GM19328 (cell line): ENCODE measurements around the gene VASH2.

Experiments
- ATAC-seq: cut with Tn5 transposase; IDR thresholded peaks from one replicate; pipeline ENCODE4 v1.9.1; 2021; ENCODE audit warnings: mild to moderate bottlenecking, moderate library complexity; ENCODE audit not compliant: unreplicated experiment

Gene VASH2

DNA sequence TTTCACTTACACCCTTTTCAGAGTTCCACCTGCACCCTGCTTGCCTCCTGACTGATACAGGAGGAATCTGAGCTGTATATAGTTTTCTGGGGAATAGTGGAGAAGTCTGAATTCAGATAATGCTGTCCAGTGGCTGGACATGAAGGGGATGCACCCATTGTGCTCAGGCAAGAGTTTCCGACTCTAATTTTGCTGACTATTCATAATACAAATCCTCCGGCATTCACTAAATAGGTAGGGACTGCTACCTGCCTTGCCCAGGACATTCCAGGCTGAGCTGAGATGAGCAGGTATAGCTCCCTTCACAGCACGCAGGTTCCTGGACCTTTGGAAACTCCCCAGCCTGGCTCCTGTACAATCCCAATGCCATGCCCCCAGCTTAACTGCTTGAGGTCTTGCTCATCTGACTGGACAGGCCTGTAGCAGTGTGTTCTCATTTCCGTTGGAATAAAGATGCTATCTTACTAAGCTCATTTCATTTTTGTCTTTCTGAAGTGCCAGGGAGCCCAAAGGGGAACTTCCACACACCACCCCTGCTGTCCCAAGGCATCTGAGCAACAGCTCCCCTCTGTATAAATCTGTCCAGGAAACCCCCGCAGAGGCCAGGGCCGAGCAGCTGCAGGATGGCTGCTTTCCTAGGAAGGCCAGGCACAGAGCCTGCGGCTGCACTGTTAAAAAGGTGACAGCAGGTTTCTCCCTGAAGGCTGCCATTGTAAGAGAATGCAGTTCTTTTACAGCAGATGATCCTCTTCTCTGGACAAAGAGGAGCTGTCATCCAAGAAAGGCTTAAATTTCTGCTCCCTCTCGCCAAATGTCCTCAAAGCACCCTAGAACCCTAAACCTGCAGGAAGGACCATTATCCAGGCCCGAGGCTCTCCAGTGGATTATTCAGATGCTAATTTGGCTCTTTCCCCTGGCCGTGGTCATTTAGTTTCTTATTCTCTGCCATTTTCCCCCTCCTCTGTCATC, 21.7 kb upstream of the VASH2 start:
- ATAC-seq = no peak

DNA sequence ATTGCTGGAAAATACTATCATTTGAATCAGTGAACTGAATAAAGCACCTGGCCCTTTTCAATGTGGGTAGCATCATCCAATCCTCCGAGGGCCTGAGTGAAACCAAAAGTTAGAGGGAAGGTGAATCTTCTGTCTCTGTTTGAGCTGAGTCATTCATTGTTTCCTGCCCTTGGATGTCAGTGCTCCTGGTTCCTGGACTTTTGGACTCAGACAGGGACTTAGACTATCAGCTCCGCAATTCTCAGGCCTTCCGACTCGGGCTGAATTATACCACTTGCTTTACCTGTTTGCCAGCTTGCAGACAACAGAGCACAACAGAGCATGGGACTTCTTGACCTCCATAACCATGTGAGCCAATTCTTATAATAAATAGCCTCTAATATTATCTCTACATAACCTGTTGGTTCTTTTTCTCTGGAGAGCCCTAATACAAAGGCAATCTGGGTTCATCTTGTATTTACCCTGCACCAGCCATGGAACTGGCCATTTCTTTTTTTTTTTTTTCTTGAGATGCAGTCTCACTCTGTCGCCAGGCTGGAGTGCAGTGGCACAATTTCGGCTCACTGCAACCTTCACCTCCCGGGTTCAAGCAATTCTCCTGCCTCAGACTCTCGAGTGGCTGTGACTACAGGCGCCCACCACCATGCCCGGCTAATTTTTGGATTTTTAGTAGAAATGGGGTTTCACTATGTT, 19.2 kb upstream of the VASH2 start:
- ATAC-seq = no peak

DNA sequence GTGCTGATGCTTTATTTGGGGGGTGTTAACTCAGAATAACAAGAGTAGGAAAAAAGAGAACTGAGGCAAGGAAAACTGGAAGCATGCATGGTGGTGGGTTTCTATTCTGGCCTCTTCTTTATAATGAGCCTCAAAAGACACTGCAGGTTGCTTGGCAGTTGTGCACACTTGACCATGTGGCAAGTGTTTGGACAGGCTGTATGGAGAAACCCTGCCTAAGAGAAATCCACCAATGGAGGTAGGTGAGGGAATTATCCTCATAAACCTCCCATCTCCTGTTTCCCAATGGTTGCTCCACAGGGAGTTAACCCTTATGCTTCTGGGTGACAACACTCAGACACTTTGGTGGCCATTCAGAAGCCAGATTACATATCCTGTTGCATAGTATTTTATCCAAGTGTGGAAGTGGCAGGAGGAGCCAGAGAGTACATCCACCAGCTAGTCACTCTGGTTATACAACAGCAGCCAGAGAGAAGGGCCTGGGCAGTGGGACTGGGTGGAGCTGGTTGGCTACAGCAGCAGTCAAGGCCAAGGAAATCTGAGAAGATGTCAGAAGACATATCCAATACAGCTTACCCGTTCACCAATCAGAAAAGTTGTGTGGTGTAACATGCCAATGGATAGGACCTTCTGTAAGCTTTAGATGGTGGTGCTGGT, 16.4 kb upstream of the VASH2 start:
- ATAC-seq = no peak

DNA sequence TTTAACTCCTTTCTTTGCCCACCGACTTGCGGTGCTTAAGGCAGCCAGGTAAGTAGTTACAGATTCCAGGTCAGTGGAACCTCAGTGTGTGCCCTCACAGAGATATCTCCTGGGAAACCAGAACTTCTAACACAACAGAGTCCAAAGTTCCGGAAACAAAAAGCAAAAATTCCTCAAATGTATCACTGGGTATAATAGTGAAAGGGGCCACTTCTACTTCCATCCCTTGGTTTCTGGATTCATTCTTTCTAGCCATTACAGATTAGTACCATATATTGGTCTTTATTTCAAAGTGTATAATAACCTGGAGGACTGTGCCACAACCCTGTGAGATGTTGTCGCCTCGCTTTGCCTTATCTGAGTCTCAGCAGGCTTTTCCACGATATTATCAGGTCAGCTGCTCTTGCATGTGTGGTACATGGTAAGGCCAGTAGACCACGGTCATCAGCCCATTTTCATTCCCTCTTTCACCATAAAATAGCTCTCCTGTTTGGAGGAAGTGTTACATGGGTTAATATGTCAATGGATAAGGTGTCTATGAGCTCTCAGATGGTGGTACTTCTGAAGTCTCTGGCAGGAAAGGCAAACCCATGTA, 14.9 kb upstream of the VASH2 start:
- ATAC-seq = no peak

DNA sequence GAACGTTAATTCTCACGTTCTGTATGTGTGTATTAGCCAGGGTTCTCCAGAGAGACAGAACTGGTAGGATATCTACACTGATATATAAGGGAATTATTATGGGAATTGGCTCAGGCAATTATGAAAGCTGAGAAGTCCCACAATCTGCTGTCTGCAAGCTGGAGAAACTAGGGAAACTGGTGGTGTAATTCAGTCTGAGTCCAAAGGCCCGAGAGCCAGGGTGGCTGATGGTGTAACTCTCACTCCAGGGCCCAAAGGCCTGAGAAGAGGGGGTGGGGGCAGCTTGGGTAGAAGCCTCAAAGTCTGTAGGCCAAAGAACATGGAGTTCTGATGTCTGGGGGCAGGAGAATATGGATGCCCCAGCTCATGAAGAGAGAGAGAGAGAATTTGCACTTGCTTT, 13.3 kb upstream of the VASH2 start:
- ATAC-seq = no peak

DNA sequence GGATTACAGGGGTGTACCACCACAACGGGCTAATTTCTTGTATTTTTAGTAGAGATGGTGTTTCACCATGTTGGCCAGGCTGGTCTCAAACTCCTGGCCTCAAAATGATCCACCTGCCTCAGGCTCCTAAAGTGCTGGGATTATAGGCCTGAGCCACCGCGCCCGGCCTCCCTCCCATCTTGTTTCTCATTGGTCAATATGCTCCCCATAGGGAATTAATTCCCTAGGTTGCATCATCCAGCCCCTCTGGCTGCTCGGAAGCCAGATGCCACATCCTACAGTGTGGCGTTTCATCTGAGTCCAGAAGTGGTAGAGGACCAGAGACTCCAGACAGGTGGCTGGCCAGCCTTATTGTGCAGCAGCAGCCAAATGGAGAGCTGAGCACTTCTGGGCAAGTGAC, 11.5 kb upstream of the VASH2 start:
- ATAC-seq = no peak

DNA sequence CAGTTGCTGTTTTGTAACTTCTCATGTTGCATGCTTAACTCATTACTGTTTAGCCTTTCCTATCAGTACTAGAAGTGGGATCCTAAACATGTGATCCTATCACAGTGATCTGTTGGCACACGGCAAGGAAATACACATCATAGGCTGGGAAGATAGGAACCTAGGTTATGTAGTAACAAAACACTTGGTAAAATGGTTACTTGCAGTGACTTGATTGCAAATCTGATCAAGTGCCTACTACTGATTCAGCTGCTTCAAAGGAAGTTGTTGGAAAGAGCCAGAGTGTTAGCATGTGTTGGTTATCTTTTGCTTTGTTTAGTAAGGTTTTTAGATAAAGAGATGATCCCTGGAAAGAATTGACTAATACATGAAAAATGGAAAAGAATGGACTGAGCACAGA, 8.9 kb upstream of the VASH2 start:
- ATAC-seq = no peak

DNA sequence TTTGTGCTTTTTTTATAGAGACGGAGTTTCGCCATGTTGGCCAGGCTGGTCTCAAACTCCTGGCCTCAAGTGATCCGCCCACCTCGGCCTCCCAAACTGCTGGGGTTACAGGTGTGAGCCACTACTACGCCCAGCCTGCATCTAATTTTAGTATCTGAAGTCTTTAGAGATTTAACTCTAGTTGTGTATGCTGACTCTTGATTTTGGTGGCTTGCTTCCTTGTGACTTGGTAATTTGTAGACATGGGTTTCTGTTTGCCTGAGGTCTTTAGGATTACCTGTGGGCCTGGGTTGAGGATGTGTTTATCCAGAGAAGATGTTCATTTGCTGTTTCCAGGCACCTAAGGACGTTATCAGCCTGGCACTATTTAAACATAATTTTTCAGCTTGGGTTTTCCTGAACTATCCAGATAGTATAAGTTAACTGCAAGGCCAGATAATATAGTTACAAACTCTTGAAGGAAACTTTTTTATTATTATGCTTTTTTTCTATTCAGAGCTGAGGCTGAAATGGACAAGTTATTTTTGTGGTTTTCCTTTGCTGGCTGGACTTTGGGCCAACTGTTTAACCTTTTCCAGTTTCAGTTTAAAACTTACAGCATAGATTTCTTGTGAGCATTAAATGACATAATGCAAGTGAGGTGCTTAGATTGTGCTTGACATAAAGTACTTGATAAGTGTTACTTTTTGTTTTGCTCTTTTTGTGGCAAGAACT, 7.5 kb upstream of the VASH2 start:
- ATAC-seq = no peak

DNA sequence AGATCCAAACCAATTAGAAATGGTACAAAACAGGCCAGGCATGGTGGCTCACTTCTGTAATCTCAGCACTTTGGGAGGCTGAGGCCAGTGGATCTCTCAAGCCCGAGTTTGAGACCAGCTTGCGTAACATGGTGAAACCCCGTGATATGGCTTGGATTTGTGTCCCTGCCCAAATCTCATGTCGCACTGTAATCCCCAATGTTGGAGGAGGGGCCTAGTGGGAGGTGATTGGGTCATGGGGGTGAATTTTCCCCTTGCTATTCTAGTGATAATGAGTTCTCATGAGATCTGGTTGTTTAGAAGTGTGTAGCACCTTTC, 7.0 kb upstream of the VASH2 start:
- ATAC-seq = no peak

DNA sequence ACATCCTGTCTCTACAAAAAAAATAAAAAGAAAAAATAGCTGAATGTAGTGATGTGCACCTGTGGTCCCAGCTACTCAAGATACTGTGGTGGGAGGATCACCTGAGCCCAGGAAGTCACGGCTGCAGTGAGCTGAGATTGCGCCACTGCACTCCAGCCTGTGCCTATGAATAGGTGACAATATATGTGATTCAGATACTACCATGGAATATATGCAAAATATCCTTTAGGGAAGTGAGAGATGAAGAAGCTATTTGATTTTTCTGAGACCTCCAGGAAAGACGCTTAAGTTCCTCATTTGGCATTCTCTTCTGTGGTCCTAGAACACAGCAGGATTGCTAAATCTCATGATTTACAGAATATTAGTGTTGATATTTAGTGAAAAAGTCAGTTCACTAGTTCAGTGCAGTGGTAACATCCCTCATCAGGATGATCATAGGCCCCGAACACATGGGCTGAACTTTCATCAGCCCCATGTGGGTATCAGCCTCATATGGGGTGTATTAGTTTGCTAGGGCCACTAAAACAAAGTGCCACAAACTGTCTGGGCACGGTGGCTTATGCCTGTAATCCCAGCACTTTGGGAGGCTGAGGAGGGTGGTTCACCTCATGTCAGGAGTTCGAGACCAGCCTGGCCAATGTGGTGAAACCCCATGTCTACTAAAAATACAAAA, 6.0 kb upstream of the VASH2 start:
- ATAC-seq = peak; percentile 48

DNA sequence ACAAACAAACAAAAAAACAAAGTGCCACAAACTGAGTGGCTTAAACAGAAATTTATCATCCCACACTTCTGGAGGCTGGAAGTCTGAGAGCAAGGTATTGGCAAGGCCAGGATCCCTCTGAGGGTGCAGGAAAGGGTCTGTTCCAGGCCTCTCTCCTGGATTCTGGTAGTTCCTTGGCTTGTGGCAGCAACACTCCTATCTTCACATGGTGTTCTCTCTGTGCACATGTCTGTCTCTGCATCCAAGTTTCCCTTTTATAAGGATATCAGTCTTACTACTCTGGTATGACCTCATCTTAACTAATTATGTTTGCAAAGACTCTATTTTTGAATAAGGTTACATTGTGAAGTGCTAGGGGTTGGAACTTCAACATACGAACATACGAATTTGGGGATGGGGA, 5.3 kb upstream of the VASH2 start:
- ATAC-seq = no peak

DNA sequence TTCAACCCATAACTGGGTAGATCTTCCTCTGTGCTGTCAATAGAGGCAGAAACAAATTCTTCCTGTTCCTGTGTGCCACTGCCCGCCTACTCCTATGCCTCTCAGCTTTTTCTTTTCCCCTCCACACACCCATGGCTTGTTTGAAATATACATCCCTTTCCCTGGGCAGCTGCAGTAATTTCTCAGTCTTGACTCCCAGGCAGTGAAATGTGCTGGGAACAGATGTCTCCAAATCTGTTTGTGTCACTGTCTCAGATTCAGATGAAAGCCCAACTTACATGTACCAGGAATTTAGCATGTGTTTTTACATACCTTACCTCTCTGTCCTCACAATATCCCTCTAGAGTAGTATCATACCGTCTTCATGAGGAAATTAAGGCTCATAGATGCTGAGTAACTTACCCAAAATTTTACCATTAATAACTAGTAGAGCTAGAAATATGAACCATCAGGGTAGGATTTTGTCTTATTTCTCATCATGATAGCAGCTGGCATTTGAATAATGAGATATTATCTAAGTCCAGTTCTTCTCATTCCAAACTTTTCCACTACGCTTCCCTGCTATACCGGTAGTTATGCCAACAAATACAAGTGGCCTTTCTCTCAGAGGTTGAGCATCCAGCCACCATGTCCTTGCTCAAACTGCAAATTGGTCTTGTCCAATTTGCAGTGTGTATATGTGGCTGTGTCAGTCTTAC, 4.7 kb upstream of the VASH2 start:
- ATAC-seq = no peak

DNA sequence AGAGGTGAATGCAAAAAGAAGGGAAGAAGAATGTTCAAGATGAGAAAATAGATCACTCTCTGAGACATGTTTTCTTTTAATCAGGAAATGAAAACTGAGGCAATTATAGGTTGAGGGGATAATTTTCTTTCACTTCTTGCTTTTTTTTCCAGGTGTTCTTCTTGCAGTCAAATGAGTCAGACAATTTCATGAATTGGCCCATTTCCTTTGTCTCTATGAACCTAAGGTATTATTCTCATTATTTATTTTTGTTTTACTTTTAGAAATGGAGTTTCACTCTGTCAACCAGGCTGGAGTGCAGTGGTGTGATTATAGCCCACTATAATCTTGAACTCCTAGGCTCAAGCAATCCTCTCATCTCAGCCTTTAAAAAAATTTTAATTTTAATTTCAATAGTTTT, 3.5 kb upstream of the VASH2 start:
- ATAC-seq = no peak

DNA sequence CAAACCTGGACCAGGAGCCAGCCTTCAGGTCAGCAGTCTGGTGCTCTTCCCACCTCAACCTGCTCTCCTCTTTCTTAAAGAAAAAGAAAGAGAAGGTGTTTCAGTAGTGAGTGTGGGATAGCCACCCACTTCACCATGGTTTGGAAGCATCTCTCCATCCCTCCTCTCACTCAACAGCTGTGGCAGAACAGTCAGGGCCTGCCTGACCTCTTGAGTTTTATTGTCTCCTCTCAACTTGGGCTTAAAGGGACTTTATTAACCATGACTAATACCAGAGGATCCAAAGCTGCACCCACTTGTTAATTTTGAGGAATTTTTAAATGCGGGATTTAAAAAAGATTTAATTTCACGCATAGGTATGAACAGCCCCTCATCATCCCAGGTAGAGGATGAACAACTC, 570 bp upstream of the VASH2 start:
- ATAC-seq = no peak

DNA sequence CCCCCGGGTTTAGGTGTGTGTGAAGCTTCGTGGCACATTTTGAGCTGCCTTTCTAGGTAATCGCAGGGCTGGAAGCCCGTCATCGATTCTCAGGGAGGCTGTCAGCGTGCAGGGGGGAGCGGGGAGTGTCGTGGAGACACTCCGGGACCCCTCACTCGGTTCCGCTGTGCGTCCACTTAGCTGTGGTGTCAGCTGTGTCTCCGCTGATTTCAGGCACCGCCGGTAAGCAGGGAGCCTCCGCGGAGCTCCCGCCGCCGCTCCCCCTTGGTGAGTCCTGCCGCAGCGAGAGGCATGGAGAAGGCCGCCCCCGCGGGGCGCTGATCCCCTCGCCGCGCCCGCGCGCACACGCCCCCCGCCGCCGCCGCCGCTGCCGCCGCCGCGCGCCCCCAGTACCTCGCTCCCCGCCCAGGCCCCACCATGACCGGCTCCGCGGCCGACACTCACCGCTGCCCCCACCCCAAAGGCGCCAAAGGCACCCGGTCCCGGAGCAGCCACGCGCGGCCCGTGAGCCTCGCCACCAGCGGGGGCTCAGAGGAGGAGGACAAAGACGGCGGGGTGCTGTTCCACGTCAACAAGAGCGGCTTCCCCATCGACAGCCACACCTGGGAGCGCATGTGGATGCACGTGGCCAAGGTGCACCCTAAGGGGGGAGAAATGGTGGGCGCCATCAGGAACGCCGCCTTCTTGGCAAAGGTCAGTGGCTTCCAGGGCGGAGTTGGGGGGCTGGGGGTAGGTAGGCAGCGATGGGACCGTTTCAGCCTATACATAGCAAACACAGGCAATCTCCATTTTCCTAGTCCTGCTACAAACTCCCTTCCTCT, 995 bp downstream of the VASH2 start:
- ATAC-seq = no peak

DNA sequence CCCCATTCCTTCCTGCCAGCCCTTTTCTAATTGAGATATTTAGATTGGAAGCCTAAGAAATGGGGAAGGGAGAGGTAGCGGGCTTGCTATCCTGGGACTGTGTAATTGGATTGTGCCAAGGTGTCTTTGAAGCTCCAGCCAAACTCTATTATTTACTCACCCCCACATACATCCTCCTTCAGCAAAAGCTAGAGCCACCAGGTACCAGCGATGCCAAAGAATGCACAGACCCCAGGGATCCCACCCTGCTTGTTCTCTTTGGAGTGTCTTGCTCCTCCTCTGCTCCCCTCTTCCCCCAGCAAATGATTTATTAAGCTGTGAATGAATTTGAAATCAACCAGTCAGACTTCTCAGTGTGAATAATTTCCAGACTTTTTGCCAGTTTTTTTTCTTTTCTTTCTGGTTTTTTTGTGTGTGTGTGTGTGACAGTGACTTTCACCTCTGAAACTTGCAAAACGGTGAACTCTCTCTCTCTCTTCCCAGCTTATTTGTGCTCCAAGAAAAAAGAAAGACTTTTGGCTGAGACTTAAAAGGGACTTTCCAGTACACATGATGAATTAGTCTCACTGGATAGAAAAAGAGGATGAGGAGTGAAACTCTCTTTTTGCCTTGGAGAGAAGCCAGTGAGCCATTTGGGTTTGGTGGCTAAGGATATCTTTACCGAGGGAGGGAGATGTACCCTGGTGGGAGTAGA, 1.8 kb downstream of the VASH2 start:
- ATAC-seq = no peak

DNA sequence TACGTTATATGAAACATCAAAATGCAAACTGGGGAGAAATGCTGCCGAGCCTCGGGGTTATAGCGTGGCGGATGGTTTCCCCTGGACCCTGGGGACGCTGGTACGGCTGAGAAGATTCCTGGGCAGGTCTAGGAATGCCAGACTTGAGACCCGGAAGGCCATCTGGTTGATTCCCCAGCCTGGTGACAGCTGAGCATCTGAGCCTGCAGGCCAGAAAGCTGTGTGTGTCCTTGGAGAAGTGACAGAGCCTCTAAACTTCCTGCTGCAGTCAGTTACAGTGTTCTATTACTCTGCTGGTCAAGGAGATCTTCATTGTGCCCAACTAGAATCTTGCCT, 2.3 kb downstream of the VASH2 start:
- no peak for ATAC-seq

DNA sequence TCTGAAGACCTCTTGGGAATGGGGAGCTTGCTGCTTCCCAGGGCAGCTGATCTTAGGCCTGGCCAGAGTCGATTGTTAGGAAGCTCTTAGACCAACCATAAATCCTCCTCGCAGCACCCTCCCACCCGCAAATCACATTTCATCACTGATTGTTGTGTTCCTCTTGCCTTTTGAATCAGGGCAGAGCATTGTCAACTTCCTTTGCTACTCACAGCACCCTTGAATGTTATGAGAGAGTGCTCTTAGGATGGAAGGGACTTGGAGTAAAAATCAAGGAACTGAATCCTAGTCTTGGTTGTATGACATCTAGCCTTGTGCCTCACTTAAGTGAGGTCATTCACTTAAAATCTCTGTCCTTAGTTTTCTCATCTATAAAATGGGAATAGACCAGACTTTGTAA, 3.0 kb downstream of the VASH2 start:
- ATAC-seq = no peak
